GM23338 (cell line): Measurements from ENCODE around the gene PGR.

Experiments
- CREB1 ChIP-seq: fragments of 250-450 bp; sonication (Bioruptor Pico); IDR thresholded peaks from 2 replicates; pipeline ENCODE4 v1.5.0; 2020; ENCODE audit warnings: low read depth, mild to moderate bottlenecking, moderate library complexity
- CTCF ChIP-seq, 2 experiments: fragments of 200-600 bp in 1 of 2; sonication (generic) in 1 of 2; conservative IDR thresholded peaks; 2 replicates each; pipeline versions ENCODE4 v1.5.1 to v1.6.1; 2016 to 2017; ENCODE audit warnings: antibody characterized with exemption in 2 of 2, low read depth in 2 of 2, mild to moderate bottlenecking in 2 of 2, moderate library complexity in 1 of 2
- ETS1 ChIP-seq: IDR thresholded peaks from 2 replicates; pipeline ENCODE4 v1.6.1; 2016; ENCODE audit warnings: antibody characterized with exemption
- EZH2 ChIP-seq: fragments of 200-600 bp; sonication (generic); IDR thresholded peaks from one replicate; pipeline ENCODE4 v1.8.0; 2017; ENCODE audit warnings: antibody characterized with exemption, mild to moderate bottlenecking, low read depth; ENCODE audit not compliant: unreplicated experiment
- EZH2phosphoT487 ChIP-seq: fragments of 200-600 bp; sonication (generic); IDR thresholded peaks from one replicate; pipeline ENCODE4 v1.8.1; 2018; ENCODE audit warnings: antibody characterized with exemption; ENCODE audit not compliant: unreplicated experiment
- JUNB ChIP-seq: IDR thresholded peaks from one replicate; pipeline ENCODE4 v1.6.1; 2016; ENCODE audit warnings: antibody characterized with exemption; ENCODE audit not compliant: unreplicated experiment
- NANOG ChIP-seq: IDR thresholded peaks from 2 replicates; pipeline ENCODE4 v1.6.1; 2016; ENCODE audit warnings: antibody characterized with exemption, borderline replicate concordance
- POLR2AphosphoS5 ChIP-seq: IDR thresholded peaks from 2 replicates; pipeline ENCODE4 v1.6.1; 2016; ENCODE audit warnings: antibody characterized with exemption, low read depth
- REST ChIP-seq: IDR thresholded peaks from one replicate; pipeline ENCODE4 v1.6.1; 2018; ENCODE audit warnings: antibody characterized with exemption; ENCODE audit not compliant: unreplicated experiment
- STAT1 ChIP-seq: IDR thresholded peaks from one replicate; pipeline ENCODE4 v1.6.1; 2016; ENCODE audit warnings: antibody characterized with exemption; ENCODE audit not compliant: unreplicated experiment
- ZNF114 ChIP-seq: fragments of 250-450 bp; sonication (Bioruptor Pico); IDR thresholded peaks from 2 replicates; pipeline ENCODE4 v1.5.0; 2020; ENCODE audit warnings: mild to moderate bottlenecking, moderate library complexity
- ZNF331 ChIP-seq: fragments of 250-450 bp; sonication (Bioruptor Pico); IDR thresholded peaks from 2 replicates; pipeline ENCODE4 v1.5.0; 2020; ENCODE audit warnings: low read depth, mild to moderate bottlenecking, moderate library complexity
- ZNF462 ChIP-seq: fragments of 250-450 bp; sonication (Bioruptor Pico); IDR thresholded peaks from 2 replicates; pipeline ENCODE4 v1.5.0; 2020; ENCODE audit warnings: mild to moderate bottlenecking, moderate library complexity

- no peak for TF ChIP-seq REST
- TF ChIP-seq EZH2, result no peak
- no peak for TF ChIP-seq STAT1
- TF ChIP-seq CTCF (conservative IDR thresholded peaks at IDR 0.05; ENCODE audit: low read depth in 2 of 2), result no peak
- no peak for TF ChIP-seq POLR2AphosphoS5
- TF ChIP-seq EZH2phosphoT487, result no peak
- no peak for TF ChIP-seq JUNB
- no peak for TF ChIP-seq NANOG
- no peak for TF ChIP-seq ZNF331 (CRISPR knock-in tag)
- TF ChIP-seq CREB1 (CRISPR knock-in tag), result no peak
- TF ChIP-seq ZNF114 (CRISPR knock-in tag), result no peak
- TF ChIP-seq ETS1, result no peak
- TF ChIP-seq ZNF462, result no peak
Measured at GRCh38 chr11:101138245-101138930, 8.8 kb upstream of the PGR start.
